ENCODE data around the gene KCTD21.

KCTD21 gene

DNA sequence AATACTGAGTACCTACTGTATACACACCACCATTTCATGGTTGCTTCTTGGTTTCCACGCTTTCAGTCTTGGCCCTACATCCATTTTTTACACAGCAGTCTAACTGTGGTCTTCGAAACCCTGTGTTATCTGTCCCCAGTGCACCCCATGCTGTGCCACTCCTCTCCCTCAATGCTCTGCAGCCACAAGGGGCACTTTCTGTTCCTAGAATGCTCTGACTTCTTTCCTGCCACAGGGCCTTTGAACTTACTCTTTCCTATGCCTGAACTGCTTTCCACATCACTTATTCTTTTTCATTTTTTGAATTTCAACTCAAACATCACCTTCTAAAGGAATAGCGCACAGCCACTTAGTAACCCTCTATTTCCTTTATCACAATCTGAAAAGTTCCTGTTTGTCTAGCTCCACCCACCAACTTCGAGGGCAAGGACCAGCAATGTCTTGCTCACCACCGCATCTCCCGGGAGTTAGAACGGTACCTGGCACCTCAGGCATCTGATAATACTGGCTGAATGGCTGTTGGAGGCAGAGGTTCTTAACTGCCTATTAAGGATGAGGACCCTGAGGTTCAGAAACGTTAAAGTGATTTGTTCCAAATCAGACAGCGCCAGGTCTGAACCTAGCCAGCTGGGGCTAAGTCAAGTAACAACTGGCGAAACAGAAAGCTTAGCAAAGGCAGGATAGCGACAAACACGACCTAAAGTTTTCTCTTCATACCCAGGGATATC lies 49.6 kb downstream of the KCTD21 start:
- no peak for DNase-seq

GRCh38 chr11:78138291-78138690 lies 50.1 kb downstream of the KCTD21 start:
- DNase-seq: no peak

DNA sequence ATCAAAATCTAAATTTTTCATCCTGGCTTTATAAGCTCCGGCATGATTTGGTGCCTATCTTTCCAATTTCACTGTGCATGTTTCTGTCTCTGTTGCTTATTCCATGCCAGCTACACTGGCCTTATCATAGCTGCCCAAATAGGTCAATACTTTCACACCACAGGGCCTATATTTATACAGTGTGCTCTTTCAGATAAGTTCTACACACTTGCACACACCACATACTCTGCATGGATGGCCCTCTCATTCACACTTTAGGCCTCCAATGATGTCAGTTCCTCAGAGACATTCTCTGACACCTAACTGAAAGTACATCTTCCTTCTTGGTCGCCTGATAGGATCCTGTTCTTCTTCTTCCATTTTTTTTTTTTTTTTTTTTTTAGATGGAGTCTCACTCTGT lies 56.0 kb downstream of the KCTD21 start:
- DNase-seq: no peak

DNA sequence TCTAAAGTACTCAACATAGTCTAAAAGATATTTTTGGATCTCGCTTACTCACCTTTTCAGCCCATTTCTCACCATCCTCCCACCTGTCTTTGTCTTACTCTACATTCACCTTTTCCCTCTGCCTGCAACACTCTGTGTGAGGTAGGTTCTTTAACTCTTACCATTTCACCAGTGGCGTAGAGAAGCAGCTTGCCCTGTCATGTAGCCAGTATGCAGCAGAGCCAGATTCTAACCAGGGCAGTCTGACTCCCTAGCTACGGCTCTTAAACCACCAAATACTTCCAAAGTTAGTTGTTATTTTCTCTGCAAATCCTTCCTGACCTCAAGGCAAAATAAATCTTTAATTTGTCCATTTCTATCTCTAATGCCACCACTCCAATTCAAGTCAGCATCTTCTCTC lies 56.5 kb downstream of the KCTD21 start:
- DNase-seq: no peak

- no peak for DNase-seq
Measured at GRCh38 chr11:78127403-78127802, 61.0 kb downstream of the KCTD21 start.

All from NCI-H1436 (cell line).